HG03439 (cell line): Measurements from ENCODE around the gene AK2.
"Not testable (repeated sequence)": the region's sequence is repeated elsewhere in the genome, so short reads cannot be mapped to it uniquely, and the experiment has no call there.

Source experiments
- ATAC-seq: cut with Tn5 transposase; IDR thresholded peaks from one replicate; pipeline ENCODE4 v1.9.1; 2021; ENCODE audit warnings: mild to moderate bottlenecking, moderate library complexity; ENCODE audit not compliant: unreplicated experiment

The AK2 gene

DNA sequence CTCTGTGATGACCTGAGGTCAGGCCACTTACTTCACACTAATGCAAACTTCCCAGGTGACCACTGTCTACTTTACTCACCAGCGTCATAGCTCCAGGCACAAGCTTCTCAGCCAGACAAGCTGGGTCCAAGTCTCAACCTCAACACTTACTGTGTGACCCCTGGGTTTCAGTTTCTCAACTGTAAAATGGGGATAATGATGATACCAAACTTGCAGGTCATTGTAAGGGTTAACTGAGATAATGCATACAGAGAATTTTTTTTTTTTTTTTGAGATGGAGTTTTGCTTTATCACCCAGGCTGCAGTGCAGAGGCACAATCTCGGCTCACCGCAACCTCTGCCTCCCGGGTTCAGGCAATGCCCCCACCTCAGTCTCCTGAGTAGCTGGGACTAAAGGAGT, 34.7 kb downstream of the AK2 start:
- no peak for ATAC-seq

DNA sequence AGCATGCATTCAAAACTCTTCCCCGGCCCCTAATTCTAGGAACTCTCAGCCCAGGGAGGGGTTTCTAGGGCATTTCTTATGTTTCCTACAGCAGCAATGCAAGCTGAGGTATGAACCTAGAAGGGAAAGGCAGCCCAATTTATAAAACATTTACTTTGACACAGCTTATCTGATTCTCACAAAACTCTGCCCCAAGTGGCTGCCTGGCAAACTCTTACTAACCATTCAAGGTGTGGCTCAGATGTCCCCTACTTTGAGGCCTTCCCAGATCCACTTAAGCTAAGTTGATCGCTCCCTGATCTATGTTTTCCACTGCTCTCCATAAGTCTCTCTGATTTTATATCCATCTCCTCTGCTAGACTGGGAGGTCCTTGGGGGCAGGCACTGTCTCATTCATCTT, 35.4 kb downstream of the AK2 start:
- ATAC-seq, result no peak

- no peak for ATAC-seq
Observed at GRCh38 chr1:33000427-33001026, 36.2 kb downstream of the AK2 start.

GRCh38 chr1:32998997-32999396, 37.7 kb downstream of the AK2 start:
- ATAC-seq, result no peak

GRCh38 chr1:32998064-32998463, 38.6 kb downstream of the AK2 start:
- no peak for ATAC-seq

DNA sequence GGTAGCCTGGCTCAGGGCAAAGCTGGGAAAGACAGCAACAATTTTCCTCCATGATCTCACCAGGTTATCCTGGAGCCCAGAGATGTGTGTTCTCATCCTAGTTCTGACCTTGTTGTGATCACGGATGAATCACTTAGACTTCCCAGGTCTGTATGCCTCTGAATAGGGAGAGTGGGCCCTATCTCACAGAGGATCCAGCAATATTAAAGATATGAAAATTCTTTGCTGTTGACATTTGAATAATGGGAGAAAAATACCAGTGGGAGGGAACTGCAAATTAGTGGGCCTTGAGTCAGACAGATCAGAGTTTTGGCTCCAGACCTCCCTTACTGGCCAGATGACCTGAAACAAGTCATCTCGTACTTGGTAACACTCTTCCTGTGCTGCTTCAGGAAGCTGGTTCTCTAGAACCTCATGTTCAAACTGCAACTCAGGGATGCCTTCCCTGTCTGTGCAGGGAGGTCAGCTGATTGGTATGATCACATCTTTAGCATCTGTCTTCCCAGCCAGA, 39.2 kb downstream of the AK2 start:
- ATAC-seq, result no peak

- ATAC-seq, result not testable (repeated sequence)
Observed at GRCh38 chr1:32993324-32993636, 43.4 kb downstream of the AK2 start.

GRCh38 chr1:32992489-32993323, 44.0 kb downstream of the AK2 start:
- peak; percentile 86 for ATAC-seq

GRCh38 chr1:32991819-32992488, 44.7 kb downstream of the AK2 start:
- peak; percentile 24 for ATAC-seq

DNA sequence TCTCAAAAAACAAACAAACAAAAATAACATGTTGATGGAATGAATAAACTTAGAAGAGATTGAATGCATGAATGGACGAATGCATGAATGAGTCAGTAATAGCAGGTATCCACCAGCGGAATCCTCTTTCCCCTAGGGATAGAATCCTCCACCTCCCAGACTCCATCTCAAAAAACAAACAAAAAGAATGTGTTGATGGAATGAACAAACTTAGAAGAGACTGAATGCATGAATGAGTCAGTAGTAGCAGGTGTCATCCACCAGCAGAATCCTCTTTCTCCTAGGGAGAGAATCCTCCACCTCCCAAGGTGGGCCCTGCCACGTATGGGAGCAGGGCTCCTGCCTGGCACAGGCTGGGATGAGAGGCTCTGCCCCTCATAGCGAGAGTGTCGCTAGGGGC, 45.3 kb downstream of the AK2 start:
- ATAC-seq, result no peak

- no peak for ATAC-seq
Observed at GRCh38 chr1:32990887-32991286, 45.8 kb downstream of the AK2 start.

- no peak for ATAC-seq
Observed at GRCh38 chr1:32989160-32990050, 47.3 kb downstream of the AK2 start.

GRCh38 chr1:32988665-32989064, 48.0 kb downstream of the AK2 start:
- no peak for ATAC-seq

DNA sequence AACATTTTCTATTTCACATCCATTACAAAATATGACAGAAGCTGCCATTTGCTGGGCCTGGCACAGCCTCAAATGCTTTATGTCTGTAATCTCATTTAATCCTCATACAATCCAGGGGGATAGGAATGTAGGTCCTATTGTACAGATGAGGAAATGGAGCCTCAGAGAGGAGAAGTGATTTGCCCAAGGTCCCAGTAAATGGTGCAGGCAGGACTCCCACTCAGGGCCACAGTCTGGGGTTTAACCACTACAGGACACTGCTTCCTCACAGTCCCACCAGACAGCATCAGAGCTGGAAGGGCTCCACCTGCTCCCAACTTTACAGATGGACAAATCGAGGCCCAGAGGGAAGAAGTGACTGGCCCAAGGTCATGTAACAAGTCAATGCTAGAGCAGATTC, 51.5 kb downstream of the AK2 start:
- no peak for ATAC-seq

GRCh38 chr1:32984455-32985171, 52.1 kb downstream of the AK2 start:
- ATAC-seq, result no peak

DNA sequence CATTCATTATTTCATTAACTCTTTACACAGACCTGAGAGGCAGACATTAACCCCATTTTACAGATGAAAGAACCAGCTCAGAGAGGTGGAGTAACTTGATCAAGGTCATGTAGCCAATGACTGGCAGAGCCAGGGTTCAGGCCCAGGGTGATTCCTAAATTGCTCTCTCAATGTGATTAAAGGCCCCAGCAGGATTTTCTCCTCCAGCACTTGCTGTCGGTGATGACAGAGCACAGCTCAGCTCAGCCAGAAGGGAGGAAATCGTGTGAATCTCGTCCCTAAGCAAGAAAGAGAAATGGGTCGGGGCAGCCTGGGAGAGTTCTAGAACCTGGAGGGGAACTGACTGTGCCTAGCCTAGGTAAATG, 52.6 kb downstream of the AK2 start:
- no peak for ATAC-seq

GRCh38 chr1:32983020-32983419, 53.7 kb downstream of the AK2 start:
- no peak for ATAC-seq

GRCh38 chr1:32981003-32981901, 55.4 kb downstream of the AK2 start:
- peak; percentile 87 for ATAC-seq

DNA sequence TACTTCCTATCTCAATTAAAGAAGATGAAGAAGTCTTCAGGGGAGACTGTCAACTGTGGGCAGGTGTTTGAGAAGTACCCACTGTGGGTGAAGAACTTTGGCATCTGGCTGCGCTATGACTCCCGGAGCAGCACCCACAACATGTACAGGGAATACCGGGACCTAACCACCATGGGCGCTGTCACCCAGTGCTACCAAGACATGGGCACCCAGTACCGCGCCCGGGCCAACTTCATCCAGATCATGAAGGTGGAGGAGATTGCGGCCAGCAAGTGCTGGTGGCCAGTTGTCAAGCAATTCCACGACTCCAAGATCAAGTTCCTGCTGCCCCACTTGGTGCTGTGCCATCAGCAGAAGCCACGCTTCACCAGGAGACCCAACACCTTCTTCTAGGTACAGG, 56.6 kb downstream of the AK2 start:
- ATAC-seq, result no peak
